ACC112 (cell line): ENCODE results near the gene CLSTN2.

Source experiments
- H2AFZ ChIP-seq: fragments of 200-600 bp; sonication (generic); one replicate; pipeline ENCODE4 v1.6.0; 2017; ENCODE audit warnings: antibody characterized with exemption, low read length; ENCODE audit not compliant: unreplicated experiment
- H3K27ac ChIP-seq: fragments of 200-600 bp; sonication (generic); 2 replicates; pipeline ENCODE4 v1.5.1; 2014; ENCODE audit warnings: low read depth, mild to moderate bottlenecking, antibody characterized with exemption, low read length, moderate library complexity
- H3K27me3 ChIP-seq: fragments of 200-600 bp; sonication (generic); 2 replicates; pipeline ENCODE4 v1.6.1; 2014; ENCODE audit warnings: mild to moderate bottlenecking, antibody characterized with exemption, low read length, moderate library complexity, mixed read lengths; ENCODE audit not compliant: insufficient read depth
- H3K36me3 ChIP-seq: fragments of 200-600 bp; sonication (generic); 2 replicates; pipeline ENCODE4 v1.6.1; 2016; ENCODE audit warnings: mild to moderate bottlenecking, antibody characterized with exemption, low read length, moderate library complexity, mixed read lengths; ENCODE audit not compliant: insufficient read depth
- H3K4me1 ChIP-seq: fragments of 200-600 bp; sonication (generic); one replicate; pipeline ENCODE4 v1.6.1; 2016; ENCODE audit warnings: low read length, mixed read lengths; ENCODE audit not compliant: insufficient read depth, unreplicated experiment, control insufficient read depth
- H3K4me3 ChIP-seq: fragments of 200-600 bp; sonication (generic); 2 replicates; pipeline ENCODE4 v1.5.1; 2014; ENCODE audit warnings: mild to moderate bottlenecking, low read depth, low read length
- H3K79me2 ChIP-seq: fragments of 200-600 bp; sonication (generic); one replicate; pipeline ENCODE4 v1.6.0; 2016; ENCODE audit warnings: low read length; ENCODE audit not compliant: control insufficient read depth, unreplicated experiment, insufficient read depth

Gene CLSTN2

GRCh38 chr3:140432229-140432669 lies 497.3 kb downstream of the CLSTN2 start:
- Histone ChIP-seq H3K27ac (no peak overlapping the region), H2AFZ (no peak overlapping the region), H3K79me2 (no peaks in the 10 kb centered on the region), H3K4me1 (no peaks in the 10 kb centered on the region), H3K4me3 (no peak overlapping the region), H3K27me3 (peaks cover 13% of the 10 kb centered on the region; the same call in 1 of the 2 replicates), H3K36me3 (no peaks in the 10 kb centered on the region)

- Histone ChIP-seq H3K36me3 (no peaks in the 10 kb centered on the region), H3K27ac (no peak overlapping the region), H3K79me2 (no peaks in the 10 kb centered on the region), H3K4me1 (no peaks in the 10 kb centered on the region), H2AFZ (no peak overlapping the region), H3K4me3 (no peak overlapping the region), H3K27me3 (peaks cover 13% of the 10 kb centered on the region; the same call in 1 of the 2 replicates)
Measured at GRCh38 chr3:140433431-140433830, 498.4 kb downstream of the CLSTN2 start.

GRCh38 chr3:140434261-140434905 lies 499.4 kb downstream of the CLSTN2 start:
- H3K79me2 ChIP-seq = no peaks in the 10 kb centered on the region
- H3K27me3 ChIP-seq = peaks cover 7% of the 10 kb centered on the region; the same call in 1 of the 2 replicates
- no peak overlapping the region for H3K4me3 ChIP-seq
- H2AFZ ChIP-seq = no peak overlapping the region
- no peak overlapping the region for H3K27ac ChIP-seq
- no peaks in the 10 kb centered on the region for H3K4me1 ChIP-seq
- H3K36me3 ChIP-seq = no peaks in the 10 kb centered on the region

DNA sequence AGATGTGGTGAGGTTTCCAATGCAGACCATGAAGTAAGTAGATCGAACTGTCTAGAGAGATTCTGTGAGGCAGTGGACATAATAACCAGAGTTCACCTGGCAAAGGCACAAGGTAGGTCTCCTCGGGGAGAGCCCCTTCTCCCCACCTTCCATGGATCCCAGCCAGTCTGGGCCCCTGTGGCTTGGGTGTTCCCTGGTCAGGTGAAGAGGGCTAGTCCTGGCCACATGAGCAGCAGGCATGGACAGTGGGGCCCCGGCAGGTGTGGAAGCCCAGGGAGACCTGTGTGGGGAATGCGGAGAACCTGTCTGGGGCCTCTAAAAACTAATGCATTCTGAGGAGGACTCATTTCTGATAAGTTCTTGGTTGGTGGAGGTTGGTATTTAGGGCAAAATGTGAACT lies 501.4 kb downstream of the CLSTN2 start:
- no peak overlapping the region for H2AFZ ChIP-seq
- H3K27ac ChIP-seq = no peak overlapping the region
- H3K4me3 ChIP-seq = no peak overlapping the region
- no peaks in the 10 kb centered on the region for H3K79me2 ChIP-seq
- H3K4me1 ChIP-seq = no peaks in the 10 kb centered on the region
- H3K36me3 ChIP-seq = no peaks in the 10 kb centered on the region
- H3K27me3 ChIP-seq = peaks cover 4% of the 10 kb centered on the region; the same call in 1 of the 2 replicates

DNA sequence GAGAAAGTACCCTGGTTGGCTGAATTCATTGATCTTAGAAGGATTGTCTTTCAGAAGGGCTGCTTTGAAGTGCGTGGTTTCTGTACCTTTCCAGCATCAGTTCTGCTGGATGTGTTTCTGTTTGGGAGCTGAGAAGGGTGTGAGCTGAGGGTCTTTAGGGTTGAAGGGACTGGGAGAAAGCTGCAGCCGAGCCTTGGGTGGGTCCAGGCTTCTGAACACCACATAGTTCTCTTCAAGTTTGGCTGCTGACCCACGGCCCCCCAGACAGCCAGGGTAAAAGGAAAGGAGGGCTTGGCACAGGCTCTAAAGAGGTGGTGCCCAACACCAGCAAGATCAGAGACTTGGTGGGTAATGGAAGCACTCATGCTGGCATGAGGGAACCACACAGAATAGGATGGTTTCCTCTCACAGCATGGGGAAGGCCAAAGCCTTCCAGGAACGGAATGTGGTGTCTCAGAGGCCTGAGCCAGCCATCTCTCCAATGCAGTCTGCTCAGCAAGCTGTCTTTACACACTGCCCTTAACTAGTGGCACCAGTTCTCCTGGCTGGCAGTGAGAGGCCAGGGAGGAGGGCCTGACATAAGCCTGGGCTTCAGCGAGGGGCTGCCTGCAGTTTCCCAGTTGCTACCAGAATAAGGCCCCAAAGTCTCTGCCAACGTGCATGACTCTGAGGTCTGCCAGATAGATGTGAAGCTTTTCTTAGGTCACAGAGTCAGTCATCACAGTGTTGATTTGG lies 503.9 kb downstream of the CLSTN2 start:
- Histone ChIP-seq H3K27ac (no peak overlapping the region), H3K4me1 (no peaks in the 10 kb centered on the region), H2AFZ (no peak overlapping the region)

GRCh38 chr3:140439527-140439926 lies 504.5 kb downstream of the CLSTN2 start:
- Histone ChIP-seq H2AFZ (no peak overlapping the region), H3K36me3 (no peaks in the 10 kb centered on the region), H3K27me3 (peaks cover 4% of the 10 kb centered on the region; the same call in 1 of the 2 replicates), H3K4me3 (no peak overlapping the region), H3K27ac (no peak overlapping the region), H3K4me1 (no peaks in the 10 kb centered on the region), H3K79me2 (no peaks in the 10 kb centered on the region)

More for the DNA sequence above, 503.9 kb downstream of the CLSTN2 start:
- Histone ChIP-seq H3K79me2 (no peaks in the 10 kb centered on the region), H3K36me3 (no peaks in the 10 kb centered on the region), H3K4me3 (no peak overlapping the region), H3K27me3 (peaks cover 4% of the 10 kb centered on the region; the same call in 1 of the 2 replicates)

DNA sequence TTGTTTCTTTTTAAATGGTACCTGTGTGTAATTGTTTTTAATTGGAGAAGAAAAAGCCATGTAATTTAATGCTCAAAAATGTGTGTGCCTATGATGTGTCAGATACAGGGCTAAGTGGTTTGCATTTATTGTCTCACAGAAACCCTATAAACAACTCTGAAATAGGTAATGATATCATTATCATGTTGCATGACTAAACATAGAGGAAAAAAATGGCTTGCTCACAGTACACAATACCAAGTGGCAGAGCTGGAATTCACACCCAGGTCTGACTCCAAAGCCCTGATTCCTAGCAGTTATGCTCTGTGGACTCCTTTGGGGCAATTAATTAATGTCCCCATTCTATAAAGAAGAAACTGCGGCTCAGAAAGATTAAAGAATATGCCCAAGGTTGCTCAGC lies 505.5 kb downstream of the CLSTN2 start:
- H3K4me3 ChIP-seq = no peak overlapping the region
- no peak overlapping the region for H3K27ac ChIP-seq
- no peak overlapping the region for H2AFZ ChIP-seq
- no peaks in the 10 kb centered on the region for H3K4me1 ChIP-seq
- no peaks in the 10 kb centered on the region for H3K36me3 ChIP-seq
- no peaks in the 10 kb centered on the region for H3K79me2 ChIP-seq
- peaks cover 4% of the 10 kb centered on the region; the same call in 1 of the 2 replicates for H3K27me3 ChIP-seq

- H3K27ac ChIP-seq = no peak overlapping the region
- H3K79me2 ChIP-seq = no peaks in the 10 kb centered on the region
- no peaks in the 10 kb centered on the region for H3K4me1 ChIP-seq
- peaks cover 1% of the 10 kb centered on the region; the same call in 1 of the 2 replicates for H3K27me3 ChIP-seq
- H3K36me3 ChIP-seq = no peaks in the 10 kb centered on the region
- H3K4me3 ChIP-seq = no peak overlapping the region
- H2AFZ ChIP-seq = no peak overlapping the region
Measured at GRCh38 chr3:140441006-140441405, 506.0 kb downstream of the CLSTN2 start.

DNA sequence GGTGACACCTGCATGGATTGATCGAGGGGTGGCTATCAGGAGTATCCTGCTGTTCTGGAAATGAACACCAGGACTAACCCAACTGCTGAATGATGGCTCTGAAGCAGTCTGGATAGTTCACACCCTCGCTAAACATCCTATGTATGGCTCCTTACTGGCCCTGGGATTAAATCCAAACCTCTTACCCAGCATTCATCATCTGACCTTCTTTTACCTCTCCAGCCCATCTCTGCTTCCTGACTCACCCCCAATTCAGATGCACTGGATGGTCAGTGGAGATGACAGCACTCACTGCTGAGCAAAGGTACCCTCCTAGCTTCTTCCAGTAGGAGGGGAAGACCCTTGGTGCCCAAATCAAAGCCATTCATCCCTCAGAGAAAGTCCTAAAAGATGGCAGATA lies 507.6 kb downstream of the CLSTN2 start:
- Histone ChIP-seq H3K4me3 (no peak overlapping the region), H3K4me1 (no peaks in the 10 kb centered on the region), H3K79me2 (no peaks in the 10 kb centered on the region), H3K27ac (no peak overlapping the region), H3K36me3 (no peaks in the 10 kb centered on the region), H2AFZ (no peak overlapping the region), H3K27me3 (no peaks in the 10 kb centered on the region)

GRCh38 chr3:140443073-140443472 lies 508.1 kb downstream of the CLSTN2 start:
- no peaks in the 10 kb centered on the region for H3K4me1 ChIP-seq
- H3K36me3 ChIP-seq = no peaks in the 10 kb centered on the region
- no peak overlapping the region for H3K27ac ChIP-seq
- H3K4me3 ChIP-seq = no peak overlapping the region
- no peaks in the 10 kb centered on the region for H3K79me2 ChIP-seq
- no peaks in the 10 kb centered on the region for H3K27me3 ChIP-seq
- no peak overlapping the region for H2AFZ ChIP-seq

DNA sequence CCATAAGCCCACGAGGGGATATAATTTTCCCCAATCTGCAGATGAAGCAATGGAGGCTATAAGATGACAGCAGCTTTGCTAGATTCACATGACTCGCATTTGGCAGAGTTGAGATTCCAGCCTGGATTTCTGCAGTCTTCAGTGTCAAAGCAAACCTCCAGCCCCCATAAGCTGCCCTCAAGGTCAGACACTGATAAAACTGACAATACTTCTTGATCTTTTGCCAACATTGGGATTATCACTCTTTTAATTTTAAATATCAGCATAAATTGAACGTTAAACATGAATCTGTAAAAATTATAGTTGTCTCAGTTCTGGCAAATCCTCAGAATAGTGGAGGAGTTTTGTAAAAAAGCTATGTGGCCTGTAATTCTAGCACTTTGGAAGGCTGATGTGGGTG lies 508.8 kb downstream of the CLSTN2 start:
- no peaks in the 10 kb centered on the region for H3K36me3 ChIP-seq
- no peaks in the 10 kb centered on the region for H3K27me3 ChIP-seq
- no peaks in the 10 kb centered on the region for H3K4me1 ChIP-seq
- no peak overlapping the region for H3K4me3 ChIP-seq
- H3K79me2 ChIP-seq = no peaks in the 10 kb centered on the region
- no peak overlapping the region for H2AFZ ChIP-seq
- H3K27ac ChIP-seq = no peak overlapping the region
